ENCODE measurements around the gene CDON.
"Not testable (repeated sequence)": the region's sequence is repeated elsewhere in the genome, so short reads cannot be mapped to it uniquely, and the experiment has no call there.

The CDON gene

GRCh38 chr11:125921042-125921441 lies 141.6 kb downstream of the CDON start:
- DNase-seq: no peak

- DNase-seq: no peak
Measured at GRCh38 chr11:125918140-125918840, 144.4 kb downstream of the CDON start.

GRCh38 chr11:125916683-125917347 lies 145.9 kb downstream of the CDON start:
- no peak for DNase-seq

- DNase-seq: not testable (repeated sequence)
Measured at GRCh38 chr11:125914601-125915000, 148.1 kb downstream of the CDON start.

- DNase-seq: no peak
Measured at GRCh38 chr11:125910226-125910849, 152.3 kb downstream of the CDON start.
